ENCODE measurements around the gene OCRL.
"Not testable (repeated sequence)": the region's sequence is repeated elsewhere in the genome, so short reads cannot be mapped to it uniquely, and the experiment has no call there.

OCRL gene

DNA sequence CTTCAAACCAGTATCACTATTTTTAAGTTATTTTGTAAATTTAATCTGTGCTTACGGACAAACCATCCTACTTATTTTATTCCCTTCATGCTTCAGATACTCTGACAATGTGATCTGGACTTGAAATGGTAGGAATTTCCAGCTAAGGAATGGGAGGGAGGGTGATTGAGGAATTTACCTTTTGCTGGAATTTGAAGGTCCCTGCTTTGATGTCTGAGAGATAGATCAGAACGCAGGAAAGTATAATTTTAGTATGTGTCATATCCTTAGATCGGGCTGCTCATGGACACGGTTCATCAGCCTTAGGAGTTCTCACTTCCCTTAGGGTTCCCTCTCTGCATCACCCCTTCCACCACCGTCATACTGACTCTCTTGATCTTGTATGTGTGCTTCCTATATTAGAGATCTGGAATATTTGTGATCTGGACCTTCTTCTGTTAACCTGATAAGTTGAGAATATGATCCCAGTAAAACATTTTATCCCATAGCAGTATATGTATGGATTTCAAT lies 16.8 kb downstream of the OCRL start:
- TF ChIP-seq, protein P1, sequence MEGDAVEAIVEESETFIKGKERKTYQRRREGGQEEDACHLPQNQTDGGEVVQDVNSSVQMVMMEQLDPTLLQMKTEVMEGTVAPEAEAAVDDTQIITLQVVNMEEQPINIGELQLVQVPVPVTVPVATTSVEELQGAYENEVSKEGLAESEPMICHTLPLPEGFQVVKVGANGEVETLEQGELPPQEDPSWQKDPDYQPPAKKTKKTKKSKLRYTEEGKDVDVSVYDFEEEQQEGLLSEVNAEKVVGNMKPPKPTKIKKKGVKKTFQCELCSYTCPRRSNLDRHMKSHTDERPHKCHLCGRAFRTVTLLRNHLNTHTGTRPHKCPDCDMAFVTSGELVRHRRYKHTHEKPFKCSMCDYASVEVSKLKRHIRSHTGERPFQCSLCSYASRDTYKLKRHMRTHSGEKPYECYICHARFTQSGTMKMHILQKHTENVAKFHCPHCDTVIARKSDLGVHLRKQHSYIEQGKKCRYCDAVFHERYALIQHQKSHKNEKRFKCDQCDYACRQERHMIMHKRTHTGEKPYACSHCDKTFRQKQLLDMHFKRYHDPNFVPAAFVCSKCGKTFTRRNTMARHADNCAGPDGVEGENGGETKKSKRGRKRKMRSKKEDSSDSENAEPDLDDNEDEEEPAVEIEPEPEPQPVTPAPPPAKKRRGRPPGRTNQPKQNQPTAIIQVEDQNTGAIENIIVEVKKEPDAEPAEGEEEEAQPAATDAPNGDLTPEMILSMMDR (IDR thresholded peaks at IDR 0.05; ENCODE audit: borderline replicate concordance, insufficient read depth, low read depth, low read length) = no peak
- H3K4me3 ChIP-seq (ENCODE audit: low read depth, low read length) = no peak overlapping the region

DNA sequence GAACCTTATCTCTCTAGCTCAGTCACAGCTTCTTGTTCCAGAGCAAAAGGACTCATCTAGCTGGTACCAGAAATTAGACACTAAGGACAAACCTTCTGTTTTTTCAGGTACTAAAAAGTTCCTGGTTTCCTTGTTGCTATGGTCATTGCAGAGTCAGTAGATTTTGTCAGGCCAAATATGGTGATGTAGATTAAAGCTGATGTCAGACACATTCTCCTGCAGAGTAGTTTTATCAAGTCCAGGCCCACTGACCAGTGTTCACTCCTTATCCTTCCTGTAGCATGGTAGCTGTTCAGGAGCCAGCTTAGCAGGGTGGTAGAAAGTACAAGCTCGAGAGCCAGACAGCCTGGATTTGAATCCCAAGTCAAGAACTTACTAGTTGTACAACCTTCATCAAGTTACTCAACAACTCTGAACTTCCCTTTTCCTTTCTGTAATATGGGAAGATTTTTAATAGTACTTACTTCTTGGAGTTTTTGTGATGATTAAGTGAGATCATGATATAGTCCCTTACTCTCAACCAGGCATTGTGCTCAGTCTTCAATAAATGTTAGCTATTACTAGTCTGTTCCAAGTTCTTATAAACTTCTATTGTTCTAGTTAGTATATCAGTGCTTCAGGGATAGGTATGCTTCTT lies 17.9 kb downstream of the OCRL start:
- TF ChIP-seq, protein P1 (IDR thresholded peaks at IDR 0.05; ENCODE audit: borderline replicate concordance, insufficient read depth, low read depth, low read length) = no peak
- no peak overlapping the region for H3K4me3 ChIP-seq (ENCODE audit: low read depth, low read length)

DNA sequence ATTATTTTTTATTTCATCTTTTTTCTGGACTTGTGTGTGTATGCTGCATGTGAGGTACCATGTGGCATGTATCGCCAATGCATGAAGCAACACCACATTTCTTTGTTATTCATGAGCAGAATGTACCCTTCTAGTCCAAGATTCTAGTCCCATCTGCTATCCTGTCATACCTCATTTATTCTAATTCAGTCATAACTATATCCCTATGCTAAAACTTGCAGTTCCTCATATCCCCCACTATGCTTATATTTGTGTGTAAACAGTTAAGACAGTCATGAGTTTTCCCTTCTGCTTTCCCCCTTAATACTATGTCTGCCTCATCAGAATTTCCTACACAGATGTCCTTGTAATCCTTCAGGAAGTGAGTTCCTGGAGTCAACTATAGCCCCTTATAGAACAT lies 19.7 kb downstream of the OCRL start:
- TF ChIP-seq, protein P1 (IDR thresholded peaks at IDR 0.05; ENCODE audit: borderline replicate concordance, insufficient read depth, low read depth, low read length) = no peak
- no peak overlapping the region for H3K4me3 ChIP-seq (ENCODE audit: low read depth, low read length)

DNA sequence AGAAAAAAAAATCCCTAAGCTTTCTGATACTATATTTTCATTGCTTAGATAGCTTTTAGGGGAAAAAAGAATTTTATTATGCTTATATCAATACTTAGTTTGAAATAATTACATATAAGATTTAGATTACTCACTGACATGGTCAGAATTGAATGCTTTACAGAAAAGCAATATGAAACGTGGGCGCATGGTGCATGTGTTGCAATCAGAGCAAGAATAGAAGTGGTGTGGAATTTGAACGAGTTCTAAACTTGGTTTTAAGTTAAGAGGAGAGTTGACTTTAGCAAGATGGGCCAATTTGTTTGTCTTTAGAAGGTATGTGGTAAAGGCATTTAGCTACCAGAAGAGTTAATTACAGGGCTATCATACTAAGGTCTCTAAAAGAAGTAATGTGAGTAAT lies 21.4 kb downstream of the OCRL start:
- TF ChIP-seq, protein P1 (IDR thresholded peaks at IDR 0.05; ENCODE audit: borderline replicate concordance, insufficient read depth, low read depth, low read length) = no peak
- H3K4me3 ChIP-seq (ENCODE audit: low read depth, low read length) = no peak overlapping the region

DNA sequence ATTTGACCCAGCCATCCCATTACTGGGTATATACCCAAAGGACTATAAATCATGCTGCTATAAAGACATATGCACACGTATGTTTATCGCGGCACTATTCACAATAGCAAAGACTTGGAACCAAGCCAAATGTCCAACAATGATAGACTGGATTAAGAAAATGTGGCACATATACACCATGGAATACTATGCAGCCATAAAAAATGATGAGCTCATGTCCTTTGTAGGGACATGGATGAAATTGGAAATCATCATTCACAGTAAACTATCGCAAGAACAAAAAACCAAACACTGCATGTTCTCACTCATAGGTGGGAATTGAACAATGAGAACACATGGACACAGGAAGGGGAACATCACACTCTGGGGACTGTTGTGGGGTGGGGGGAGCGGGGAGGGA lies 24.3 kb downstream of the OCRL start:
- H3K4me3 ChIP-seq (ENCODE audit: low read depth, low read length) = not testable (repeated sequence)

DNA sequence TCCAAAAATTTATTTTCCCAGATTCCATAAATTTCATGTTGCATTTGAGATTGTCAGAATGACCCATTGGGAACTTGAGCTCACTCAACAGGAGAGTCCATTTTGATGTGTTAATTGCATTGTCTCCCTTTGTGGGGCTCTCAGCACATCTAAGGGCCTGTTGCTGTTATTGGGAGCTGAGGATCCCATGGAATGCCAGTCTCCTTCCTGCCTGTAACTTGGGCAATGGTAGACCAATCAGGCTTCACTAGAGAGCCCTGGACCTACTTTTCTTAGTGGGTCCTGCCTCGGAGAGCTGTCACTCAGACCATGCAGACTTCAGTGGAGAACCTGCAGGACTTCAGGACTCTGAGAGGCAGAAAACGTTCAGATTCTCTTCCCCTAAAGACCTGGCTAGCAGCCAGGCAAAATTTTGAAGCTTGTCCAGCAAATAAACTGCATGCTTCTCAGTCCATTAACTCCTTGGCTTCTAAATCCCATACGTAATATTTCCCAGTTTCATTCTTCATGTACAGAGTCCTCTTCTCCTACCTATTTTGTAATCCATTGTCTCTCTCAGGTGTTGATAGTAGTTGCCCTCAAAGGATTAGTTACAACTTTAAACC lies 25.1 kb downstream of the OCRL start:
- TF ChIP-seq, protein P1 (IDR thresholded peaks at IDR 0.05; ENCODE audit: borderline replicate concordance, insufficient read depth, low read depth, low read length) = no peak

DNA sequence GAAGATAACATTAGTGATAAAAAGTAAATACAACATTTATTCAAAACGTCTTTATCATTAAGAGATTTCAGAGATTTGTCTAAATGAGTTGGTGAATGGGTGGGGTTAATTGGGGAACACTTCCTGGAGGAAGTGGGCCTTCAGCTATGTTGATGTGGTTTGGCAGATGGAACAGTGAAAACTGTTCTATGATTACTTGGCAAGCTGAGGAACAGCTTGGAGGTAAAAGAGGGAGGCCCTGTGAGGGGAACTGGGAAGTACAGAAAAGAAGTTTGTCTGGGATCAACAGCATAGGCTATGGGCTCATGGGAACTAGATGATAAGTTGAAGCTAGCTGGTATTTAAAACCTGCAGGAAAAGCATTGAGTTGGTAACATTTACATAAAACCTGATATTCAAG lies 26.0 kb downstream of the OCRL start:
- no peak overlapping the region for H3K4me3 ChIP-seq (ENCODE audit: low read depth, low read length)
- TF ChIP-seq, protein P1 (IDR thresholded peaks at IDR 0.05; ENCODE audit: borderline replicate concordance, insufficient read depth, low read depth, low read length) = no peak

More for the DNA sequence above, 25.1 kb downstream of the OCRL start:
- no peak overlapping the region for H3K4me3 ChIP-seq (ENCODE audit: low read depth, low read length)

All from GM12875 (cell line).